ENCODE measurements around the gene GRID2. TPM values are rescaled to one million over a fixed set of nuclear protein-coding genes. Genes with fewer than 3 reads are reported as not detected.
A peak's percentile ranks its signal among the peaks of the same experiment; 100 is the strongest.

GRID2 gene
- total and polyA plus RNA-seq, 2 of the 13 experiments (the other 11 are each of a cell fraction or from before 2014, with no cell fraction given), result not detected

GRCh38 chr4:92994727-92995126 is 691.0 kb downstream of the GRID2 start:
- 0% methylated on average over 2 of the region's 2 CpGs for WGBS (ENCODE audit: low lambda C conversion rate)
- H3K27ac ChIP-seq (ENCODE audit: extremely low read length, insufficient read depth, low read length), result no peak overlapping the region
- H3K9me3 ChIP-seq (ENCODE audit: low read length), result no peaks in the 10 kb centered on the region
- no peaks in the 10 kb centered on the region for H3K4me1 ChIP-seq (ENCODE audit: insufficient read depth, low read length)
- no peak overlapping the region for H3K4me2 ChIP-seq (ENCODE audit: low read depth, low read length)
- no peak overlapping the region for H3K4me3 ChIP-seq (replicated peaks in 1 of 3; ENCODE audit: insufficient read depth in 1 of 3, low read depth in 2 of 3, low read length in 3 of 3)
- FAIRE-seq (no peak), ATAC-seq (peak; percentile 97), DNase-seq (ENCODE audit: low spot score) (no peak)
- intact Hi-C loops (cut with micrococcal nuclease; ENCODE audit: unreplicated experiment) (no loop called here), in situ Hi-C loops (cut with HindIII; ENCODE audit: extremely low pct_ligation_motif_present, low pct_unique_long_range_greater_than_20kb) (no loop called here)
- H2AFZ ChIP-seq (ENCODE audit: low read length), result no peak overlapping the region
- no peaks in the 10 kb centered on the region for H3K36me3 ChIP-seq (replicated peaks in 1 of 2; ENCODE audit: control insufficient read depth in 1 of 2, insufficient read depth in 2 of 2, low read length in 2 of 2)
- CTCF ChIA-PET (ENCODE audit: low intra/inter-chr PET ratio, low total read pairs), result no interaction called here
- H3K27me3 ChIP-seq (ENCODE audit: control insufficient read depth in 1 of 2, insufficient read depth in 2 of 2, low read length in 2 of 2), result no peaks in the 10 kb centered on the region
- no TSS peak for BruUV-seq (replicated peaks)
- POLR2A ChIA-PET, result no interaction called here
- H3K9ac ChIP-seq (ENCODE audit: insufficient read depth, low read depth, low read length), result no peak overlapping the region
- no peaks in the 10 kb centered on the region for H3K79me2 ChIP-seq (ENCODE audit: insufficient read depth, low read length)
- no peaks in the 10 kb centered on the region for H4K20me1 ChIP-seq (ENCODE audit: insufficient read depth, low read length)
- TF ChIP-seq NFIC (IDR thresholded peaks at IDR 0.05; ENCODE audit: low read length) (peak; percentile 42; the same call in 1 of the 2 replicates), ZNF274 (CRISPR knock-in tag; IDR thresholded peaks at IDR 0.05) (no peak), TRAFD1 (CRISPR knock-in tag; IDR thresholded peaks at IDR 0.05; ENCODE audit: borderline replicate concordance) (no peak), FOXA3 (CRISPR knock-in tag; IDR thresholded peaks at IDR 0.05) (peak; percentile 52; the same call in 1 of the 2 replicates), SCMH1 (CRISPR knock-in tag; IDR thresholded peaks at IDR 0.05; ENCODE audit: borderline replicate concordance) (no peak), RARA (CRISPR knock-in tag; IDR thresholded peaks at IDR 0.05) (0 out of 2 replicates have a peak, but pooled peaks have one; percentile 9), ZNF205 (CRISPR knock-in tag; IDR thresholded peaks at IDR 0.05) (no peak), ZNF670 (CRISPR knock-in tag; IDR thresholded peaks at IDR 0.05; ENCODE audit: borderline replicate concordance) (peak; percentile 41; the same call in 1 of the 2 replicates), ZNF792 (CRISPR knock-in tag; IDR thresholded peaks at IDR 0.05) (no peak), ZNF607 (CRISPR knock-in tag; IDR thresholded peaks at IDR 0.05; ENCODE audit: borderline replicate concordance) (no peak), ZNF362 (CRISPR knock-in tag; IDR thresholded peaks at IDR 0.05; ENCODE audit: borderline replicate concordance) (peak; percentile 70; the same call in 1 of the 2 replicates), JUND (CRISPR knock-in tag; IDR thresholded peaks at IDR 0.05) (no peak), SOX6 (IDR thresholded peaks at IDR 0.05) (no peak), SOX6 (CRISPR knock-in tag; IDR thresholded peaks at IDR 0.05) (0 out of 2 replicates have a peak, but pooled peaks have one; percentile 10), ARID5B (CRISPR knock-in tag; IDR thresholded peaks at IDR 0.05) (peak; percentile 50), CBX1 (IDR thresholded peaks at IDR 0.05; ENCODE audit: low read depth) (no peak), ZFP82 (CRISPR knock-in tag; IDR thresholded peaks at IDR 0.05; ENCODE audit: borderline replicate concordance) (no peak), ZNF569 (CRISPR knock-in tag; IDR thresholded peaks at IDR 0.05; ENCODE audit: borderline replicate concordance) (no peak), ONECUT2 (CRISPR knock-in tag; IDR thresholded peaks at IDR 0.05) (peak; percentile 86), ZNF414 (CRISPR knock-in tag; IDR thresholded peaks at IDR 0.05) (no peak)

Data from HepG2 (cell line).